Endothelial cell of umbilical vein (primary cell): ENCODE measurements around the gene DLGAP1. TPM values are rescaled to one million over a fixed set of nuclear protein-coding genes. Genes with fewer than 3 reads are reported as not detected.

ENCODE experiments used
- BruUV-seq: library from RNA; stranded (reverse); fragments of 400-500 nt; replicated peaks from 2 replicates; lab custom pipeline; 2021; lab: Mats Ljungman, UMichigan
- CTCF ChIA-PET: fragments of 300-600, 350-600 bp; sonication (Branson Sonifier 250); formaldehyde crosslinking; loops from one replicate; lab custom pipeline; 2021; ENCODE audit warnings: antibody characterized with exemption, inconsistent platforms; lab: Charles Lee
- POLR2A ChIA-PET: fragments of 300-600, 350-600 bp; sonication (Branson Sonifier 250); formaldehyde crosslinking; loops from one replicate; lab custom pipeline; 2021; ENCODE audit warnings: antibody characterized with exemption, inconsistent platforms; lab: Charles Lee
- DNase-seq: peaks from one replicate; pipeline ENCODE4 v3.0.0-alpha.2; 2011; ENCODE audit warnings: low read depth, low spot score
- FAIRE-seq: peaks from 2 replicates; lab custom pipeline; 2011; peaks lifted over from hg19 to GRCh38; lab: Jason Lieb, UNC
- H2AFZ ChIP-seq: 2 replicates; pipeline ENCODE4 v1.6.0; 2012; ENCODE audit warnings: low read depth, low read length, control low read depth, inconsistent platforms
- H3K27ac ChIP-seq: 2 replicates; pipeline ENCODE4 v1.5.1; 2011; ENCODE audit warnings: low read depth, mild to moderate bottlenecking, control low read depth, low read length, moderate library complexity; ENCODE audit not compliant: insufficient read depth
- H3K27me3 ChIP-seq, 2 experiments: 2 replicates each; pipeline versions ENCODE4 v1.6.0 to v1.6.1; 2011; ENCODE audit warnings: low read length in 2 of 2, mixed read lengths in 1 of 2; ENCODE audit not compliant: control insufficient read depth in 2 of 2, insufficient read depth in 2 of 2
- H3K36me3 ChIP-seq, 2 experiments: 2 replicates in 1 of 2; 3 replicates in 1 of 2; pipeline ENCODE4 v1.5.1; 2011; ENCODE audit warnings: low read length in 2 of 2, mild to moderate bottlenecking in 1 of 2, moderate library complexity in 1 of 2; ENCODE audit not compliant: control insufficient read depth in 2 of 2, insufficient read depth in 2 of 2; ENCODE audit errors: extremely low read depth in 1 of 2
- H3K4me1 ChIP-seq: 3 replicates; pipeline ENCODE4 v1.5.1; 2011; ENCODE audit warnings: mild to moderate bottlenecking, low read length; ENCODE audit not compliant: control insufficient read depth, insufficient read depth; ENCODE audit errors: extremely low read depth
- H3K4me2 ChIP-seq: 2 replicates; pipeline ENCODE4 v1.6.1; 2011; ENCODE audit warnings: low read length, control low read depth, mixed read lengths; ENCODE audit not compliant: insufficient read depth
- H3K4me3 ChIP-seq, 3 experiments: fragments of 200-600 bp in 1 of 3; sonication (generic), shearing (Covaris generic) in 1 of 3; replicated peaks in 1 of 3; 2 replicates each; pipeline ENCODE4 v1.5.1; 2011 to 2016; ENCODE audit warnings: control low read depth in 3 of 3, low read length in 3 of 3, mild to moderate bottlenecking in 2 of 3, inconsistent platforms in 1 of 3, low read depth in 1 of 3, moderate library complexity in 1 of 3; ENCODE audit not compliant: insufficient read depth in 1 of 3
- H3K79me2 ChIP-seq: 2 replicates; pipeline ENCODE4 v1.6.0; 2012; ENCODE audit warnings: low read length, inconsistent platforms; ENCODE audit not compliant: control insufficient read depth, insufficient read depth
- H3K9ac ChIP-seq: replicated peaks from 2 replicates; pipeline ENCODE3; 2011; ENCODE audit warnings: low read length, control low read depth; ENCODE audit not compliant: insufficient read depth; ENCODE audit errors: extremely low read depth
- H3K9me1 ChIP-seq: replicated peaks from 3 replicates; pipeline ENCODE4 v1.6.0; 2011; ENCODE audit warnings: mild to moderate bottlenecking, low read length; ENCODE audit not compliant: control insufficient read depth, insufficient read depth; ENCODE audit errors: extremely low read depth
- H3K9me3 ChIP-seq: replicated peaks from 2 replicates; pipeline ENCODE4 v1.5.1; 2012; ENCODE audit warnings: low read length, inconsistent platforms; ENCODE audit not compliant: control insufficient read depth, insufficient read depth
- H4K20me1 ChIP-seq: replicated peaks from 2 replicates; pipeline ENCODE3; 2011; ENCODE audit warnings: mild to moderate bottlenecking, low read length; ENCODE audit not compliant: control insufficient read depth, insufficient read depth; ENCODE audit errors: extremely low read depth
- EZH2 ChIP-seq: IDR thresholded peaks from 2 replicates; pipeline ENCODE4 v1.6.1; 2012; ENCODE audit warnings: borderline replicate concordance, low read depth, mild to moderate bottlenecking, moderate library complexity, low read length, inconsistent platforms; ENCODE audit not compliant: severe bottlenecking
- FOS ChIP-seq: IDR thresholded peaks from 2 replicates; pipeline ENCODE4 v1.6.1; 2011; ENCODE audit warnings: mild to moderate bottlenecking, low read length, moderate library complexity, borderline replicate concordance; ENCODE audit not compliant: insufficient read depth
- GATA2 ChIP-seq: IDR thresholded peaks from 2 replicates; pipeline ENCODE4 v1.7.0; 2011; ENCODE audit warnings: low read depth, mild to moderate bottlenecking, moderate library complexity, mixed read lengths, low read length; ENCODE audit not compliant: insufficient read length, insufficient read depth
- JUN ChIP-seq: IDR thresholded peaks from 2 replicates; pipeline ENCODE4 v1.6.1; 2011; ENCODE audit warnings: borderline replicate concordance, low read depth; ENCODE audit not compliant: insufficient read length, insufficient read depth
- MYC ChIP-seq: IDR thresholded peaks from one replicate; pipeline ENCODE4 v1.6.1; 2011; ENCODE audit warnings: mild to moderate bottlenecking, low read depth, low read length
- POLR2A ChIP-seq: IDR thresholded peaks from 2 replicates; pipeline ENCODE4 v1.6.1; 2012; ENCODE audit warnings: low read depth, mild to moderate bottlenecking, control low read depth, low read length
- POLR2AphosphoS5 ChIP-seq: IDR thresholded peaks from 2 replicates; pipeline ENCODE4 v1.6.1; 2012; ENCODE audit warnings: low read depth, mild to moderate bottlenecking, control low read depth, low read length, moderate library complexity; ENCODE audit not compliant: insufficient read depth
- dilution Hi-C: fragments of 300-500 bp; cut with MboI; formaldehyde crosslinking; loops from one replicate; pipeline ENCODE4 v1.15.0; 2019; ENCODE audit warnings: low sequenced_read_pairs; ENCODE audit not compliant: extremely low pct_ligation_motif_present
- intact Hi-C: fragments of 100-400 bp; cut with micrococcal nuclease; formaldehyde crosslinking; loops from one replicate; pipeline ENCODE4 v1.10.0; 2022
- polyA plus RNA-seq, 4 experiments: library from polyadenylated mRNA; depleted of rRNA in 3 of 4; stranded (reverse) in 3 of 4; unstranded in 1 of 4; fragments of >200 nt; gene quantifications; 2 replicates each; pipeline versions ENCODE4 v1.2.1 to v1.2.3, GENCODE V29; 2011 to 2012; ENCODE audit warnings: missing spikeins in 1 of 4
- total RNA-seq: library from RNA; stranded (reverse); gene quantifications from 2 replicates; pipeline ENCODE4 v1.2.3, GENCODE V29; 2021
- TF ChIP-seq, protein P1 (sequence below): IDR thresholded peaks from 2 replicates; pipeline ENCODE4 v1.6.1; 2011; ENCODE audit not compliant: insufficient read depth, insufficient read length
- TF ChIP-seq, protein P2 (sequence below), 2 donors: IDR thresholded peaks; 1 replicate in 1 of 2; 2 replicates in 1 of 2; pipeline ENCODE4 v1.5.1; 2011; ENCODE audit warnings: low read length in 2 of 2, mild to moderate bottlenecking in 2 of 2, moderate library complexity in 2 of 2, control low read depth in 1 of 2, inconsistent platforms in 1 of 2, low read depth in 1 of 2; ENCODE audit not compliant: insufficient read depth in 1 of 2; ENCODE audit errors: extremely low read depth in 1 of 2

The DLGAP1 gene
- total and polyA plus RNA-seq, 2 donors (not counting 3 experiments of a cell fraction or from before 2014, with no cell fraction given): 0.04 TPM; not detected in 1

DNA sequence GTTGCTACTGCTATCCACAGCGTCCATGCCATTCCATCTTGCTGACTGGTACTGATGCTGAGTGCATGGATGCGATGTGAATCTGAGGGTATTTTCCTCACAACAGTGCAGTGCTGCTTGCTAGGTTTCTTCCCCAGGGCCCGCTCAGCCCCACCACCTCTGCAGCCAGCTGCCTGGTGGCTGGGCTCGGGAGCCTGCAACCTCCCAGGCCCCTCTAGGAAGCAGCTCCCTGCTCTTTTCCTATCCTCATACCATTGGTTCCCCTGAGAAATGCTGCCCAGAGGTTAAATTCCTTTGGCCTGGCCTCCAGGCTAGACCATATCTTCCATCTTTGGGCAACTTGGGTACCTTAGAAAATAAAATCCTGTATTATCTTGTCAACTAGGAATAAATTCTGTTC lies 591.5 kb downstream of the DLGAP1 start:
- H3K9me3 ChIP-seq: no peaks in the 10 kb centered on the region
- no peaks in the 10 kb centered on the region for H3K79me2 ChIP-seq
- H3K27ac ChIP-seq: no peak overlapping the region
- intact Hi-C loops (no loop called here), dilution Hi-C loops (no loop called here)
- H4K20me1 ChIP-seq: no peaks in the 10 kb centered on the region
- no peak overlapping the region for H2AFZ ChIP-seq
- no peaks in the 10 kb centered on the region for H3K27me3 ChIP-seq
- FAIRE-seq (no peak), DNase-seq (no peak)
- H3K4me1 ChIP-seq: no peaks in the 10 kb centered on the region
- no peak for TF ChIP-seq MYC
- TF ChIP-seq POLR2A: no peak
- no peak for TF ChIP-seq JUN
- TF ChIP-seq FOS: no peak
- TF ChIP-seq EZH2: no peak
- TF ChIP-seq POLR2AphosphoS5: no peak
- TF ChIP-seq, protein P1, sequence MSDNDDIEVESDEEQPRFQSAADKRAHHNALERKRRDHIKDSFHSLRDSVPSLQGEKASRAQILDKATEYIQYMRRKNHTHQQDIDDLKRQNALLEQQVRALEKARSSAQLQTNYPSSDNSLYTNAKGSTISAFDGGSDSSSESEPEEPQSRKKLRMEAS: no peak
- TF ChIP-seq GATA2: no peak
- TF ChIP-seq, protein P2, sequence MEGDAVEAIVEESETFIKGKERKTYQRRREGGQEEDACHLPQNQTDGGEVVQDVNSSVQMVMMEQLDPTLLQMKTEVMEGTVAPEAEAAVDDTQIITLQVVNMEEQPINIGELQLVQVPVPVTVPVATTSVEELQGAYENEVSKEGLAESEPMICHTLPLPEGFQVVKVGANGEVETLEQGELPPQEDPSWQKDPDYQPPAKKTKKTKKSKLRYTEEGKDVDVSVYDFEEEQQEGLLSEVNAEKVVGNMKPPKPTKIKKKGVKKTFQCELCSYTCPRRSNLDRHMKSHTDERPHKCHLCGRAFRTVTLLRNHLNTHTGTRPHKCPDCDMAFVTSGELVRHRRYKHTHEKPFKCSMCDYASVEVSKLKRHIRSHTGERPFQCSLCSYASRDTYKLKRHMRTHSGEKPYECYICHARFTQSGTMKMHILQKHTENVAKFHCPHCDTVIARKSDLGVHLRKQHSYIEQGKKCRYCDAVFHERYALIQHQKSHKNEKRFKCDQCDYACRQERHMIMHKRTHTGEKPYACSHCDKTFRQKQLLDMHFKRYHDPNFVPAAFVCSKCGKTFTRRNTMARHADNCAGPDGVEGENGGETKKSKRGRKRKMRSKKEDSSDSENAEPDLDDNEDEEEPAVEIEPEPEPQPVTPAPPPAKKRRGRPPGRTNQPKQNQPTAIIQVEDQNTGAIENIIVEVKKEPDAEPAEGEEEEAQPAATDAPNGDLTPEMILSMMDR (IDR thresholded peaks at IDR 0.05; ENCODE audit: extremely low read depth in 1 of 2, insufficient read depth in 1 of 2, low read depth in 1 of 2, low read length in 2 of 2): no peak
- no peak overlapping the region for H3K4me3 ChIP-seq
- no peak overlapping the region for H3K4me2 ChIP-seq
- ChIA-PET POLR2A (no interaction called here), CTCF (no interaction called here)
- no TSS peak for BruUV-seq
- no peaks in the 10 kb centered on the region for H3K9me1 ChIP-seq
- H3K36me3 ChIP-seq: no peaks in the 10 kb centered on the region
- H3K9ac ChIP-seq: no peak overlapping the region
